Inferior parietal cortex (tissue), 1 donor: ENCODE data around the gene FMN2.

ENCODE experiments used
- DNase-seq: peaks from one replicate; pipeline ENCODE4 v3.0.0-alpha.2; 2016; ENCODE audit errors: extremely low spot score

FMN2 gene

DNA sequence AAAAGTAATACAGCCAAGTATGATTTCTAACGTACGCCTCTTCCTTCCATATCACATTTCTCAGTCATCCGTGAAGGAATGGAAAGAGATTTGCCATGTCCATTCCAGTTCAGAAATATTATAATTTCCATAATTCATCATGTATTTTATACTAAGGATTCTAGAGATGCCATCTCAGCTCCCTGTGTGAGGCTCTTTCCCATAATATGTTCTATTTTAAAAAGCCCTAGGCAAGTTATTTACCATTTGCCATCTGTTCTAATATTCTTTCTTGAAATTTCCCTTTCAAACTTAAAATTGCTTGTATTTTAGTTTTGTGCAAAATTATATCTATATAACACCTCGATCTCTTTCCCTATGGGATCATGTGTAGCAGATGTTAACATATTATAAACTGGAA lies 106.7 kb downstream of the FMN2 start:
- DNase-seq = no peak

DNA sequence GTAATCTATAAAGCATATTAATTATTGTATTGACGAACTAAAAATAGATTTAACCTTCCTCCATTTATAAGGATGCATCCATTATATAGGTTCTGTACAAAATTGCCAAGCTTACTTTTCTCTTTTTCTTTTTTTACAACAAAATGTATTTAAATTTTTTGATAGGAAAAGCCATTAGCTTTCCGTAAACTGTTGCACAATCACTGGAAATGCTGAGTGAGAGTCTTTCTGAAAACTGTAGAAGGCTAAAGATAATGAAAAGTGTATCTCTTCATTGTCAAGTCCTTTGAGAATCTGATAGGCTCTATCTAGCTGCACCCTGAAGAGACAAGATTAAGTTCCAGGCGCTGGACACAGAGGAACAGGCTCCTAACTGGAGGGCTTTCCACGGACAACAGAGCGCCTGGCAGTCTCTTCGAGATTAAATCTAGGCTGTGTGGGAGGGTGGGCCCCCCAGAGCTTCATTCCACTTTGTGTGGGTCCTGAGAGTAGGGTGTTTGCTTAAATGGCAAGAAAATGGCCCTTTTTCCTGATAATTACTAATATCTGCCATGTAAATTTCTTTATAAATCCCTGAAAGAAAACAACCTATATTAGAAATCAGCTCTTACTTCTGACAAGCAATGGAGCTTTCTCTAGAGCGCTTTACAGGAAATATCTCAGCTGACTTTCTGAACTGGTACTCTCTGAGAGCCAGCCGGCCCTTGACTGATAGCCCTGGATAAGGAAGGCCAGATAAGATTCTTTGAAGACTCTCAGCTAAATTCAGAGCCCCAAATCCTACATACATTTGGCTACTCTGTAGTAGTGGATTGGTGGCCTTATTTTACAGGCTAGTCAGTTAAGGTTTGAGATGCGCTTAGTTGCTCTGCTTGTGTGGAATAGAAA lies 108.3 kb downstream of the FMN2 start:
- DNase-seq = no peak

DNA sequence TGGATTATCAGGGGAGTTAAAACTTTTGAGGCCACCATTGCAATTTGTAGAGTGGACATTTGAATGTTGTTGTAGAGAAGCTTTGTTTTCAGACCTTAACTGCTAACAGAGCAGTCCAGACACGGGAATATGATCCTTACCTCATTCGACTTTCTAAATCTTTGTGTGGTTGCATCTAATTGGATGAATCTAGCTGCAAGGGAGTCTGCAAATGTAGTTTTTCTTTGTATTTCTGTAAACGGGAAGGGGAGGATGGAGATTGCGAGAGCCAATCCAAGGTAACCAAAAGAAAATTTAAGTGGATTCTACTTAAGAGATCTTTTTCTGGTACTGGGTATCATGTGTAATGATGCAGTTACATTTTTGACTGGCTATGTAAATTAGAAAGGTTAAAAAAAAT lies 110.2 kb downstream of the FMN2 start:
- no peak for DNase-seq

DNA sequence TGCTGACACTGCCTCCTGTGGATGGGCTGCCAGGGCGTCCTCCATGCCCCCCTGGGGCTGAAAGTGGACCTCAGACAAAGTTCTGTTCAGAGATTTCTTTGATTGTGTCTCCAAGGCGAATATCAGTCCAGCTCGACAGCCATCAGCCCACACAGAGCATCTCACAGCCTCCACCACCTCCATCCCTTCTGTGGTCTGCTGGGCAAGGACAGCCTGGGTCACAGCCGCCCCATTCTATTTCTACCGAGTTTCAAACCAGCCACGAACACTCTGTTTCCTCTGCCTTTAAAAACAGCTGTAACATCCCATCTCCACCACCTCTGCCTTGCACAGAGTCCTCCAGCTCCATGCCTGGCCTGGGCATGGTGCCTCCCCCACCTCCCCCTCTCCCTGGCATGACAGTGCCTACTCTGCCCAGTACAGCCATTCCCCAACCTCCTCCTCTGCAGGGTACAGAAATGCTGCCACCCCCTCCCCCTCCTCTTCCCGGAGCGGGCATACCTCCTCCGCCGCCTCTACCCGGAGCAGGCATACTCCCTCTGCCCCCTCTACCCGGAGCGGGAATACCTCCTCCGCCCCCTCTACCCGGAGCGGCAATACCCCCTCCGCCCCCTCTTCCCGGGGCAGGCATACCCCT lies 115.5 kb downstream of the FMN2 start:
- no peak for DNase-seq

DNA sequence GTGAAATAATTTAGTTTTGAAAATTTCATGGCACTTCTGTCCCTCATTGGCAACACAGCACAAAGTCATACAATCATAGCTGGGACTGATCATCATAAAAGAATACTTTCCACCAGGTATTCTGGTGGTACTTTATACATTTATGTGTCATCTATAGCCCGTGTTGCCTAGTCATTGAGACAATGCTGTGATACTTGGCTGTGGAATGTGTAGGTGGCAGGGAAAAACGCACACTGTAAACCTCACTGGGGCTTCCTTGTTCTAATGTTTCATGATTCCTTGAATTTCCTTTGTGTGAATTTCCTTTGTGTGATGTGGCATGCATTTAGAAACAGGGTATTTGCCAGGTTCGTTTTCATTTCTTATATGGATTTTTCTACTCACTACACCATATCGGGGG lies 118.3 kb downstream of the FMN2 start:
- DNase-seq = no peak

DNA sequence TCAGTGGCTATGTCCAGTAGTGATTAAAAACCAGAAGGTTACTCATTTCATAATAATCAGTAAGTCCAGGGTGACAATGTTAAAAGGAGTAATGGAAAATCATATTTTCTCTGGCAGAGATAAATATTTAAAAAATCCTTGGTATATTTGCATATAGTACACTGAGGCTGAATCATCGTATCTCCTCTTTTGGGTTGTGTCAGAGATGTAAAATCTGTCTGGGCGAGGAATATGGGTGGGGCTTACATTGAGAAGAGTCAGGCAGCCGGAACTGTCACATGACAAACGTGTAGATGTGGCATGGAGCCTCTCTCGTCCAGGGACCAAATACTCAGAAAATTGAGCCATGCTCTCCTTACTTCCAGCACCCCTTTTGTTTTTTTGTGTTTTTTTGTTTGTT lies 120.9 kb downstream of the FMN2 start:
- DNase-seq = no peak

DNA sequence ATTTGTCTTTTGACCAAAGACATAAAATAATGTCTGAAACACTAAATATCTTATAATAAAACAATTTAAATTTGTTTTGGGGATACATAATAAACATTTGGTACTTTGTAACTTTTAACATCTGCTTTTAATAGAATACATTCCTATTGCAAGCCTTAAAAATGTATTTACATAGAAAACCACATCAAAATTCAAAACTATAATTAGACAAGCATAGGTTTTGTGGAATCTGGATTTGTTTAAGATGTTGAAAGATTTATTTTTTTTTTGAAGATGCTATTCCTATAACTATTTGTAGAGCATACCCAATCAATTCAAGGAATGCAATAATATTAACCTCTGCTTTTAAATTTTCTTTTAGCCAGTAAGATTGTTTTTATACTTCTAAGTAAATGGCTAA lies 125.7 kb downstream of the FMN2 start:
- no peak for DNase-seq

DNA sequence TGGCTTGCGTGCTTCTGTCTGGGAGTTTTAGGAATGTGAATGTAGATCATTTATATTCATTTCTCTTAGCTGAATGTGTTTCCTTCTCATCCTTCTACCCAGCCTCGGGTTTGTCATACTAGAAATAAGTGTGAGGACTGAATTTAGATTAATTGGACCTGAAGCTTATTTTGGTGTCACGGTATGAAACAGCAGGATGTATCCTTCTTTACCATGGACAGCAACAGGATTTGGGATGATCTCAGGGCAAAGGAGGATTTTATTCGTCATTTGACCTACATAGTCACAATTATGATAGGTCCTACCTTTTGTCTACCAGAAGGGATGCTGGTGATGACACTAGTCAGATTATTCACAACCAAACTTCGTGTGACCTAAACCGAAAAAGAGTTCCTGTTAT lies 127.4 kb downstream of the FMN2 start:
- no peak for DNase-seq

DNA sequence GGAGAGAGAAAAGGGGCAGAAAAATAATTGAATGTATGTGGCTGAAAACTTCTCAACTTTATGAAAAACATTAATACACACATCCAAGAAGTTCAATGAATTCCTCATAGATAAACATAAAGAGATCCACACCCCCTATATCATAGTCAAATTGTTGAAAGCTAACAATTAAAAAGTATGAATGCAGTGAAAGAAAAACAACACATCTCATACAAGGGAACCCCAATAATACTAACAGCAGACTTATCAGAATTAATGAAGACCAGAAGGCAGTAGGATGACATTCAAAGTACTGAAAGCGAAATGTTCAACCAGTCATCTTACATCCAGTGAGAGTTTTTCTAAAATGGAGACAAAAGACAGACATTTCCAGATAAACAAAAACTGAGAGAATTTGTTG lies 134.4 kb downstream of the FMN2 start:
- DNase-seq = no peak

DNA sequence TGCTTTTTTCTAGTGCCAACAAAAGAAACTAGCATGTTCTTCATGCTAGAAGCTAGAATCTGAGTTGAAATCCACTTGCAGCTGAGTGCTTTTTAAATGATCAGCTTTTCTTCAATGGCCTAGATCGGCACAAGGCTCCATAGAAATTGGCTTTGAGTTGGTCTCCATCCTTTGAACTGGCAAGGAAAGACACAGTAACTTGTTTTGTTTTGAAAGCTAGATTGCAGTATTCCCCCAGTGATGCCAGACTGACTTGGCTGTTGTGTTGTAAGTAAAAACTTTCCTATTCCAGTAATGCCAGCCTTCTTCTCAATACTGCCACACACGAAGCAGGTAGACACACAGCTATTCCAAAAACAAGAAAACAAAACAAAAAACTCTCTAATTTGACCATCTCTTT lies 139.1 kb downstream of the FMN2 start:
- DNase-seq = no peak

DNA sequence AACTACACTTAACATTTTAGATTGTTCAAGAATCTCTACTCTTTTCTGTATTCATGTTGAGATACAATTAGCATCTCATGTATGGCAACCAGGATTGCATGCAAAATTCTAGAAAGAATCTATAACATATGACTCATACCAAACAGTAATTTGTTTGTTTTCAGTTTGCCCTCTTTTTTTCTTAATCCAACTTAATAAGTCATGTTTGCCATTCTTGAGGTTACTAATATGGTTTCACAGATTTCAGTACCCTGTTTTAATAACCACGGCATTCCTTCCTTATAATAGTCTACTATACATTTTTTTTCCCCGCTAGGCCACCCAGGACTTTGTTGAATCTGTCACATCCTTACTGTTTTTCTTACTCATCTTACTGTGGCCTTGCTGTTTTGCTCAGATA lies 140.8 kb downstream of the FMN2 start:
- DNase-seq = no peak

DNA sequence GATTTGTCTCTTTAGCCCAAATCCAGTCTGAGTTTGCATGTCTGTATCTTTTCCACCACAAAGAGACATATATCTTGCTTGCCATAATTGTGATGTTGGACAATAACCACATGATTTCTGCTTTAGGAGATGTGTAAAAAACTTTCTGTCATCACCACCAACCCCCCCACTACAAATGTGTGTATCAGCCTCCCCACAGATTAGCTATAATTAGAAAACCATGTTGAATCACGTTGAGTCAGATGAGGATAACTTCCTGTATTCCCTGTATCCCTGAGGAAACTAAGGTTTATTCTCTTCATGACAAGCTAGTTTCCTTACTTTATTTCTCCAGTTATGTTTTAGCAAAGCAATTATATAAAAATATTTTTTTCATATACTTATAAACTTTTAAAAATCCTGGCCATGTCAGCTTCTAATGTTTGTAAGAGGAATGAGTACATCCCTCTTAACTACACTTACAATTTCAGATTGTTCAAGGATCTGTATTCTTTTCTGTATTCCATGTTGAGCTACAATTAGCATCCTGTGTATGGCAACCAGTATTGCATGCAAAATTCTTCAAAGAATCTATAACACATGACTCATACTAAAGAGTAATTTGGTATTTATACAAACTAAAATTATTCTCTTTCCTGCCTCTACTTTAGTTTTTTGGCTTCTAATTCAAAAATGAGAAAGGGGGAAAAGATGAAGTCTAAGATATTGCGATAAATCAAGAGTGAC lies 143.0 kb downstream of the FMN2 start:
- DNase-seq = no peak

DNA sequence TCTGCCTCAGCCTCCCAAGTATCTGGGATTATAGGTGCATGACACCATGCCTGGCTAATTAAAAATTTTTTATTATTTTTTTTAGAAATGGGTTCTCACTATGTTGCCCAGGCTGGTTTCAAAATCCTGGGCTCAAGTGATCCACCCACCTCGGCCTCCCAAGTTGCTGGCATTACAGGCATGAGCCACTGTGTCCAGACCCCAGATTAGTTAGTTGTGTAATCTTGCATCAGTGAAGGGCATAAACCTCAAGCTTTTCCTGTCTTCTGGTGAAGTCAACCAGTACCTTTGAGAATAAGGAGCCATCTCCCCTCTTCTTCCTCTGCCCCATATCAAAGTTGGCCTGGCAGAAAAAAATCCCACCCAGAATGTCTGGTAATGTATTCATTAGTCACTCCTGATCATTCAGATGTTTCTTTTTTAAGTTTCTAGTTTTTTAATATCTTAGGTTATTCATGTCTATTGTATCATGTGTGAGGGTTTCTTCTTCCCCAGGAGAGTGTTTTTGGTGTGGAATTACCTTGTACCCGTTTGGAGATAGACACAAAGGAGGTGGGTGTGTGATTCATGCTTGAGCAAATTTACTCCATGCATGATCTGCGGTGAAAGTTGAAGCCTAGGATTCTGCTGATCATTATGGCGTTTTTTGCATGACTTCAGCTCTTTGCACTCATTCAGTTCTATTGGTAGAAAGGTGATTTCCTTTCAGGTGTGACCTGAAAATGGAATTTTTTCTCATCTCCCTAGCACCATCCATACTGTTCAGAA lies 144.0 kb downstream of the FMN2 start:
- DNase-seq = no peak

DNA sequence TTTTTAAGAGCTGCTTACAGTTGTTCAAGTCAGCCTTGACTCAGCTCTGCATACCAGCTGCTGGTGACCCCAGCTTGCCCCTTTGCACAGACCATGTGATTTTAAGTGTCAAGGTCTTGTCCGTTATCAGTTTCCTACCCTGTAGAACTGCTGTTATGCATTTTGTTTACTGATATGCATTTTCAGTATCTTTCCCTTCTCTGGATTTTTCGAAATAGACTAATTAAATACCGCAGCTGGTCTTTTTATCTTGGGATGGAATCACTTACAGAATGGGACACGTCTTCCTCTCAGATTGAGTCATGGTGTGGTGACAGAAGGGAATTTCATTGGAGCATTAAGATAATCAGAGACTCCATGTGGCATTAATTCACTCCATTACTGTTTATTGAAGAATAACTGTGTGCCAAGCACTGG lies 145.6 kb downstream of the FMN2 start:
- DNase-seq = no peak

DNA sequence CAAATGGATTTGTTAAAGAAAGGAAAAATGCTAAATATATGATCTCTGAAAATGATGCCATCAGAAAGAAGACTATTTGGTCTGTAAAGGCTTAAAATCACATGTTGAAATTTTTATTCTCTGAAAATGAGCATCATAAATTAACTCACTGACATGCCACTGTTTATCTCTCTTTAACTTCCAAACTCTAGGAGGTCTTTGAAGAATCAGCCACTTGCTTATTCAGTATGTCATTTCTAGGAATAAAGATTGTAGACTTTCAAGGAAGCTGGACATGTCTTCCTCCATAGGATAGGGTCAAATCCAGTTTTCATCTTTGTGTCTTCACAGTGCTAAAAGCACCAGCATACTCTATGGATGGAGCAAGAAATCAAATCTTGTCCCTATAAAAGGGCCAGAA lies 147.6 kb downstream of the FMN2 start:
- no peak for DNase-seq

DNA sequence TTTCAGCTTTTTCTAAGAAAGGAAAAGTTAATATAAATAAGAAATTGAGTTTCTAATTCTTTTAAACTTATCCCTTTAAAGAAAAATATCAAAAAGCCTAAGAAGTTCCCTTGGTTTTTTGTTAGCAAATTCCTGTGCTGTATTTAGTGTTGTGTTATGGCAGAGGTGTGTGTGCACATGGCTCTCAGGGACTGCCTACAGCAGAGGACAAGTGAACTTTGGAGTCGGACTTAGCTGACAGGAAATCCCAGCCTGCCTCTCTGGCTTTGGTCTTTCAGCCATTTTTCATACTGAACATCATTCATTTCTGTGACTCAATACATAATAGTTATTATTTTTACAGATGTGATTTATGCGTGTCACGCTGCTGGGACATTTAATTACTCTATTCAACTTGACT lies 149.6 kb downstream of the FMN2 start:
- no peak for DNase-seq

DNA sequence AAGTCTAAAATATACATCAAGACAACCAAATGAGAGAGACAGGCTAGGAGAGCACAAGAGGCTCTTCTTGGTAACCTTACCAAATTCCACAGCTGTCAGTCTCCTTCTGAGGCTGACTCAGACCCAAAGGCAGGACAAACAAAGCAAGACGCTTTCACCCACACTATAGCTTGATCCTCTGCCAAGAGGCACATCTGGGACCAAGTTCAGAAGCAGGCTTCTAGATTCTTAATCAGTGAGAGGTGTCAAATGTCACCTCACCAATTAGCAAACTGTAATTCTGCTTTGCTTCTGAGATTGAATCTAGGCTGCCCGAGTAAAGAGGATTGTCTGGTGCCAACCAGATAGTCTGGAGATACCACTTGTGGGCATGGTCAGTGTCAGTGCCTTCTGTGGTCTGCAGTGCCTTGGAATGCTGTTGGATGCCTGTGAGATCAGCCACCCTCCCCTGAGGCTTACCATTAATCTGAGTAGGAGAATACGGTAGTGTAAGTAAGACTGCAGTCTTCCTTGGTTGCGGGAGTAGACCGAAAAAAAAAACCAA lies 151.0 kb downstream of the FMN2 start:
- DNase-seq = no peak

DNA sequence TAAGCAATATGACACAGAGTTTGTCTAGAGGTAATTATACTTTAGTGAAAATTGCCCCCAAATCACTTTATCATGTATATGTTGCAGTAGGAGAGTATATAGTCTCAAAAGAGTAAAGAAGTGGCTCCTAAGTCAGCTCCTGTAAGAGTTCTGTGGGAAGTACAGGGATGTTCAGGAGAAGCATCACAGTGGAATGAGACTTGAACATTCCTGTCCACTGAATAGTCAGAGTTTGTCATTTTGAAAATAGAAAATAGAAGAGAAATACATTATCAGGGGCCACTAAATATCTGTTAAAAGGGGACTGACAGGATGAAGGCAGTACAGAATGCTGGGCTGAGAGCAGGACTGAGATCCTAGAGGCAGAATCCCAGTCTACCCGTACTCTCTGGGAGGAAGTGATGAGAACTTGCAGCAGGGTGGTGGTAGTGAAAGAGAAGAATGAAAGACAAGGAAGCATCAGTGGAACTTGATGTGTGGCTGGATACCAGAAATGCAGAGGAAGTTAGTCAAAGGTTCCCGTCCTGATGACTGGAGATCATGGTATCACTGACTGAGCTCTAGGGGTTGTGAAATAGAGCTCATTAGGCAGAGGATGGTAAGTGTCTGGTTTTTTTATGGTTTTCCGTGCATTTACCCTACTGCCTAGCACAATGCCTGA lies 153.4 kb downstream of the FMN2 start:
- DNase-seq = no peak

DNA sequence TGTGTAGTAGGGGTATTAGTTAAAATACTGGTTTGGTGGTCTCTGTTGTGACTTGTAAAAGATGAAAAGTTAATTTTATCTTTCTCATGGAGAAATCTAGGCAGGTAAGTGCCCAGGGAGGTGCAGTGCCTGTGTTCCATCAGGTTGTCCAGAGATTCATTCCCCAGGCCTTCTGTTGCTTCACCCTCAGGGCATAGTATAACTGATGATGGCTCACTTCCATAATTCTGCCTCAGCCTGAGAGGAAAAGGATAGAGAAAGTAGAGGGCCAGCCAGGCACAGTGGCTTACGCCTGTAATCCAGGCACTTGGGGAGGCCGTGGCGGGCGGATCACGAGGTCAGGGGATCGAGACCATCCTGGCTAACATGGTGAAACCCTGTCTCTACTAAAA lies 153.9 kb downstream of the FMN2 start:
- no peak for DNase-seq

DNA sequence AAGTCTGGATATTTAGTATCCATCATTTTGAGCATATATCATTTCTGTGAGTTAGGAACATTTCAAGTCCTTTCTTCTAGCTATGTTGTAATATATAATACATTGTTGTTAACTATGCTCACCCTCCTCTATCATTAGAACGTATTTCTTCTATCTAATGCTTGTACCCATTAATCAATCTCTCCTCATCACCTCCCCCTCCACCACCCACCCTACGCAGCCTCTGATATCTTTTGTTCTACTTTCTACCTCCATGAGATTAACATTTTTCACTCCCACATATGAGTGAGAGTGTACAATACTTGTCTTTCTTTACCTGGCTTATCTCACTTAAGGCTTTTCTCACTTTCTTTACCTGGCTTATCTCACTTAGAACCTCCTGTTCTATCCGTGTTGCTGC lies 156.2 kb downstream of the FMN2 start:
- no peak for DNase-seq

DNA sequence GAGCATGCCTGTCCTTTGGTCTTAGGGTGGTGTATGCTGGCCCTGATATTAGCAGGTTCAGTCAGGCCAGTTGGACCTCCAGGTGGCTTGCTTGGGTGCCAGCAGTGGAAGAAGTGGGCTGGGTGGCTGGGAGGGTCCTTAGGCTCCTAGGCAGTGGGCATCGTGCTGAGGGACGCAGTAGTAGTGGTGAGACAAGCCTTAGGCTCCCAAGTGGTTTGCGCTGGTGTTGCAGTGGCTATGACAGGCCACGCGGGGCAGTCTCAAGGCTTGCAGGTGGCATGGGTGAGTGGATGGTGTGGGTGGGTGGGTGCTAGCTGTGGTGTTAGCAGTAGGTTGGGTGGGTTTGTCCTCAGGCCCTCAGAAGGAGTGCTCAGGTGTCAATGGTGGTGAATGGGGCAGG lies 162.3 kb downstream of the FMN2 start:
- DNase-seq = no peak
